Stimulated activated CD4-positive, alpha-beta T cell treated with anti-CD3 and anti-CD28 coated beads, TNF-alpha, amount 100 ng/mL, for 24 hours (primary cell): ENCODE data around the gene MUC20.
"Not testable (repeated sequence)": the region's sequence is repeated elsewhere in the genome, so short reads cannot be mapped to it uniquely, and the experiment has no call there.

Source experiments
- DNase-seq, 3 experiments: peaks; one replicate each; pipeline ENCODE4 v3.0.0-alpha.2; 2020; ENCODE audit warnings: low read depth in 3 of 3

MUC20 gene

GRCh38 chr3:195711091-195711812 is 9.5 kb upstream of the MUC20 start:
- DNase-seq = not testable (repeated sequence)

- DNase-seq = no peak
These were observed 8.8 kb upstream of the MUC20 start for GRCh38 chr3:195711813-195712534.

GRCh38 chr3:195712535-195712910 is 8.3 kb upstream of the MUC20 start:
- not testable (repeated sequence) for DNase-seq

GRCh38 chr3:195713150-195713549 is 7.6 kb upstream of the MUC20 start:
- not testable (repeated sequence) for DNase-seq

- DNase-seq = peak in 1 of 3 experiments; percentile 25
These were observed 6.3 kb upstream of the MUC20 start for GRCh38 chr3:195714380-195715011.

- DNase-seq = no peak
These were observed 5.6 kb upstream of the MUC20 start for GRCh38 chr3:195715134-195715533.

GRCh38 chr3:195715583-195716266 is 5.1 kb upstream of the MUC20 start:
- DNase-seq = peak in 2 of 3 experiments; percentile 25 to 36

- no peak for DNase-seq
These were observed 3.4 kb upstream of the MUC20 start for GRCh38 chr3:195717416-195717815.

GRCh38 chr3:195717852-195718476 is 2.8 kb upstream of the MUC20 start:
- no peak for DNase-seq

- DNase-seq = no peak
These were observed 2.2 kb upstream of the MUC20 start for GRCh38 chr3:195718477-195718984.

- not testable (repeated sequence) for DNase-seq
These were observed 1.1 kb upstream of the MUC20 start for GRCh38 chr3:195719514-195720254.

- DNase-seq = not testable (repeated sequence)
These were observed 1.6 kb downstream of the MUC20 start for GRCh38 chr3:195722139-195722995.

GRCh38 chr3:195722996-195723345 is 2.2 kb downstream of the MUC20 start:
- not testable (repeated sequence) for DNase-seq

GRCh38 chr3:195724363-195724762 is 3.6 kb downstream of the MUC20 start:
- not testable (repeated sequence) for DNase-seq

- not testable (repeated sequence) for DNase-seq
These were observed 5.3 kb downstream of the MUC20 start for GRCh38 chr3:195725916-195726740.

GRCh38 chr3:195727606-195728195 is 6.9 kb downstream of the MUC20 start:
- no peak for DNase-seq

- not testable (repeated sequence) for DNase-seq
These were observed 8.0 kb downstream of the MUC20 start for GRCh38 chr3:195728789-195729188.

- DNase-seq = no peak
These were observed 8.9 kb downstream of the MUC20 start for GRCh38 chr3:195729476-195730251.
